ENCODE measurements around the gene FAT2.
"Not testable (repeated sequence)": the region's sequence is repeated elsewhere in the genome, so short reads cannot be mapped to it uniquely, and the experiment has no call there.

FAT2 gene

GRCh38 chr5:151585970-151586369 is 5.2 kb downstream of the FAT2 start:
- Histone ChIP-seq H3K79me2 (ENCODE audit: low read length) (no peaks in the 10 kb centered on the region), H3K4me3 (ENCODE audit: low read length) (no peak overlapping the region), H4K20me1 (ENCODE audit: insufficient read depth, low read length) (no peaks in the 10 kb centered on the region), H3K4me1 (ENCODE audit: low read length) (peaks cover 9% of the 10 kb centered on the region), H3K4me2 (ENCODE audit: low read length) (no peak overlapping the region), H3K36me3 (replicated peaks; ENCODE audit: low read depth, low read length) (no peaks in the 10 kb centered on the region), H3K9me3 (ENCODE audit: insufficient read depth, low read length) (no peaks in the 10 kb centered on the region), H3K27ac (ENCODE audit: low read length) (no peak overlapping the region), H3K9ac (ENCODE audit: low read length) (no peak overlapping the region), H2AFZ (ENCODE audit: low read depth, low read length) (no peak overlapping the region), H3K27me3 (ENCODE audit: low read depth, low read length) (no peaks in the 10 kb centered on the region)
- TF ChIP-seq EZH2phosphoT487 (IDR thresholded peaks at IDR 0.05; ENCODE audit: low read depth) (no peak), CTCF (IDR thresholded peaks at IDR 0.05; ENCODE audit: low read depth, low read length) (no peak)

DNA sequence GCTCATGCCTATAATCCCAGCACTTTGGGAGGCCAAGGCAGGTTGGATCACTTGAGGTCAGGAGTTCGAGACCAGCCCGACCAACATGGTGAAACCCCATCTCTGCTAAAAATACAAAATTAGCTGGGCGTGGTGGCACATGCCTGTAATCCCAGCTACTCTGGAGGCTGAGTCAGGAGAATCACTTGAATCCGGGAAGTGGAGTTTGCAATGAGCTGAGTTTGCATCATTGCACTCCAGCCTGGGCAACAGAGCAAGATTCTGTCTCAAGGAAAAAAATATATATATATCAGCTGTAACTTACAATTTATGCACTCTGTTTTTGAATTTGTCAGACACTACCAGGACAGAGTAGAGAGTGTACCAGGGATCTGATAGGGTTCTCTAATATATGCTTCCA is 5.8 kb downstream of the FAT2 start:
- H3K4me3 ChIP-seq (ENCODE audit: low read length); H3K4me1 ChIP-seq (ENCODE audit: low read length); H2AFZ ChIP-seq (ENCODE audit: low read depth, low read length); H4K20me1 ChIP-seq (ENCODE audit: insufficient read depth, low read length); H3K9ac ChIP-seq (ENCODE audit: low read length); H3K27ac ChIP-seq (ENCODE audit: low read length); H3K36me3 ChIP-seq (replicated peaks; ENCODE audit: low read depth, low read length); H3K9me3 ChIP-seq (ENCODE audit: insufficient read depth, low read length); H3K4me2 ChIP-seq (ENCODE audit: low read length); H3K79me2 ChIP-seq (ENCODE audit: low read length); H3K27me3 ChIP-seq (ENCODE audit: low read depth, low read length): not testable (repeated sequence)

GRCh38 chr5:151584057-151584937 is 6.8 kb downstream of the FAT2 start:
- Histone ChIP-seq H3K4me1 (ENCODE audit: low read length) (peaks cover 5% of the 10 kb centered on the region), H3K9ac (ENCODE audit: low read length) (no peak overlapping the region), H4K20me1 (ENCODE audit: insufficient read depth, low read length) (no peaks in the 10 kb centered on the region), H3K4me2 (ENCODE audit: low read length) (no peak overlapping the region), H2AFZ (ENCODE audit: low read depth, low read length) (no peak overlapping the region), H3K27me3 (ENCODE audit: low read depth, low read length) (no peaks in the 10 kb centered on the region), H3K4me3 (ENCODE audit: low read length) (no peak overlapping the region), H3K9me3 (ENCODE audit: insufficient read depth, low read length) (no peaks in the 10 kb centered on the region), H3K36me3 (replicated peaks; ENCODE audit: low read depth, low read length) (no peaks in the 10 kb centered on the region), H3K27ac (ENCODE audit: low read length) (no peak overlapping the region), H3K79me2 (ENCODE audit: low read length) (no peaks in the 10 kb centered on the region)
- TF ChIP-seq CTCF (IDR thresholded peaks at IDR 0.05; ENCODE audit: low read depth, low read length) = no peak
- no peak for TF ChIP-seq EZH2phosphoT487 (IDR thresholded peaks at IDR 0.05; ENCODE audit: low read depth)

DNA sequence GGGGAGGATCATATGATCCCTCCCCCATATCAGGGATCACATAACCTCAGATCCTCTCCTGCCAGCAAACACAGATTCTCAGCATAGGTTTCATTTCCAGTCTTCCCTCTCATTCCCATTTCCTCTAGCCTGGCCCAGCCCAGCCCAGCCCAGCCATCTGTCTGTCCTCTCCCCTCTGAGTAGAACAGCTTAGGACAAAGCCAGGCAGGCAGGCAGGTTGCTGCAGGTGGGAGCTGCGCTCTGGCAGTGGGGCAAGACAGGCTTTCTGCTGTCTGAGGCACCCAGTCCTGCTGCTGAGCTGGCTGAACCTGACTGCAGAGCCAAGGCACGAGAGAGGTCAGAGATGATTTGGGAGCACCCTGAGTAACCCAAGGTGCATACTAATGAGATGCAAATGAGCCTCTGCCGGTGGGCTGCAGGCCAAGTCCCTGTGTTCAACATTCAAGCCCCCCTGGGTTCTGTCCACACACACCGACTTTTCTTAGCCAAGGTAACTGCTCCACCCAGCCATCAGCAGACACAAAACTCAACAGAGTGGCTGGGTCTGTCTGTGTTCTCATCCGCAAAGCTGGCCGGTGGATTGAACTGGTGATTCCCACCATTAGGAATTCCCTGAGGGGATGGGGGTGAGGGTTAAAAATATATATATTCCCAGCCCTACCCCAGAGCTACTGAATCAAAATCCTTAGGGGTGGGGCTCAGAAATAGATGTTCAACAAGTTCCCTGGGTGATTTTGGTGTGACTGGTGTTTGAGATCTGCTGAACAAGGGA is 9.1 kb downstream of the FAT2 start:
- H3K4me1 ChIP-seq (ENCODE audit: low read length) = peaks cover 19% of the 10 kb centered on the region
- no peaks in the 10 kb centered on the region for H3K36me3 ChIP-seq (replicated peaks; ENCODE audit: low read depth, low read length)
- TF ChIP-seq CTCF (IDR thresholded peaks at IDR 0.05; ENCODE audit: low read depth, low read length) (no peak), EZH2phosphoT487 (IDR thresholded peaks at IDR 0.05; ENCODE audit: low read depth) (no peak)
- H3K4me2 ChIP-seq (ENCODE audit: low read length) = no peak overlapping the region
- H3K4me3 ChIP-seq (ENCODE audit: low read length) = no peak overlapping the region
- no peak overlapping the region for H3K27ac ChIP-seq (ENCODE audit: low read length)
- H2AFZ ChIP-seq (ENCODE audit: low read depth, low read length) = no peak overlapping the region
- no peaks in the 10 kb centered on the region for H4K20me1 ChIP-seq (ENCODE audit: insufficient read depth, low read length)
- H3K79me2 ChIP-seq (ENCODE audit: low read length) = no peaks in the 10 kb centered on the region
- no peaks in the 10 kb centered on the region for H3K27me3 ChIP-seq (ENCODE audit: low read depth, low read length)
- H3K9ac ChIP-seq (ENCODE audit: low read length) = no peak overlapping the region
- H3K9me3 ChIP-seq (ENCODE audit: insufficient read depth, low read length) = no peaks in the 10 kb centered on the region
